Tibial nerve (tissue), 4 donors: ENCODE results near the gene MLPH.

Experiments used
- EP300 ChIP-seq, 2 donors: sonication (generic); formaldehyde crosslinking; IDR thresholded peaks; one replicate each; pipeline ENCODE4 v1.6.1; 2017; ENCODE audit warnings: antibody characterized with exemption in 2 of 2, mild to moderate bottlenecking in 1 of 2
- TF ChIP-seq, protein P1 (sequence below), 5 experiments: fragments of 200-600 bp in 3 of 5; fragments of 450-650 bp in 2 of 5; sonication (generic) in 3 of 5; IDR thresholded peaks; one replicate each; pipeline ENCODE4 v1.5.1; 2016 to 2019; ENCODE audit warnings: antibody characterized with exemption in 5 of 5, mild to moderate bottlenecking in 3 of 5, moderate library complexity in 2 of 5

DNA sequence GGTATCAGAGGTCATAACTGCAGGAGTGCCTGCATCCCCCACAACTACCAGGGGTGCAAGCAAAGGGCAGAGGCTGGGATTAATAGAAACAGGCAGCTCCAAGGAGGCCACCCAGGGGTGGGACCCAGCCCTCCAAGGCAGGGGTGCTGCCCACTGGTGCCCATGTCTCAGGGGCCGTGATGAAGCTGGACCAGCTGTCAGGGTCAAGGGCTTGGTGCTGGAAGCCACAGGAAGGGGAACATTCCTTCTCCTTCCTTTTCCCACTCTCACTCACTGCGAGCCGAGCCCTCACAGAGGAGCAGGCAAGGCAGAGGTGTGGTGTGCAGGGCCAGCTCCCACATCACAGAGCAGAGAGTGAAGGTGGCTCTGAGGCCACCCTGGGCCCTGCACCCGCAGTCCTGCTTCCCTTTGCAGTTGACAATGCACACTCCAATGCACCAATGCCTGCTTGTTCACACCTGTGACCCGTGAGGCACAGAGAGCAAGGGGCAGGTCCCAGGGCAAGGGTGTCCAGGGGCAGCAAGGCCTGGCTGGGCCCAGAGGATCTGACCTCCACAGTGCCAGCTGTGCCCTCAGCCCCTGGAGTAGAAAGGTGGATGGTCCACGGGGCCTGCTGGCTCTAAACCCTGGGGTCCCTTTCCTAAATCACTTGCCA lies 28.7 kb downstream of the MLPH start:
- TF ChIP-seq, protein P1, sequence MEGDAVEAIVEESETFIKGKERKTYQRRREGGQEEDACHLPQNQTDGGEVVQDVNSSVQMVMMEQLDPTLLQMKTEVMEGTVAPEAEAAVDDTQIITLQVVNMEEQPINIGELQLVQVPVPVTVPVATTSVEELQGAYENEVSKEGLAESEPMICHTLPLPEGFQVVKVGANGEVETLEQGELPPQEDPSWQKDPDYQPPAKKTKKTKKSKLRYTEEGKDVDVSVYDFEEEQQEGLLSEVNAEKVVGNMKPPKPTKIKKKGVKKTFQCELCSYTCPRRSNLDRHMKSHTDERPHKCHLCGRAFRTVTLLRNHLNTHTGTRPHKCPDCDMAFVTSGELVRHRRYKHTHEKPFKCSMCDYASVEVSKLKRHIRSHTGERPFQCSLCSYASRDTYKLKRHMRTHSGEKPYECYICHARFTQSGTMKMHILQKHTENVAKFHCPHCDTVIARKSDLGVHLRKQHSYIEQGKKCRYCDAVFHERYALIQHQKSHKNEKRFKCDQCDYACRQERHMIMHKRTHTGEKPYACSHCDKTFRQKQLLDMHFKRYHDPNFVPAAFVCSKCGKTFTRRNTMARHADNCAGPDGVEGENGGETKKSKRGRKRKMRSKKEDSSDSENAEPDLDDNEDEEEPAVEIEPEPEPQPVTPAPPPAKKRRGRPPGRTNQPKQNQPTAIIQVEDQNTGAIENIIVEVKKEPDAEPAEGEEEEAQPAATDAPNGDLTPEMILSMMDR (IDR thresholded peaks at IDR 0.05): no peak
- no peak for TF ChIP-seq EP300 (IDR thresholded peaks at IDR 0.05)
